B cell (primary cell): ENCODE measurements around the gene PRLHR. TPM values are rescaled to one million over a fixed set of nuclear protein-coding genes. Genes with fewer than 3 reads are reported as not detected.
A peak's percentile ranks its signal among the peaks of the same experiment; 100 is the strongest.

Source experiments
- ATAC-seq: fragments of 200-7000 bp; cut with Tn5 transposase; one replicate; pipeline ENCODE4 v1.10.0; 2021; ENCODE audit warnings: low read depth, mild to moderate bottlenecking, moderate number of reproducible peaks, moderate library complexity
- CTCF ChIA-PET: fragments of 350-600 bp; sonication (Branson Sonifier 250); formaldehyde crosslinking; loops from one replicate; lab custom pipeline; 2021; ENCODE audit warnings: antibody characterized with exemption, inconsistent platforms; lab: Charles Lee
- POLR2A ChIA-PET: fragments of 350-600 bp; sonication (Branson Sonifier 250); formaldehyde crosslinking; loops from one replicate; lab custom pipeline; 2021; ENCODE audit warnings: antibody characterized with exemption; lab: Charles Lee
- DNase-seq: peaks from one replicate; pipeline ENCODE4 v3.0.0; 2013
- H2AFZ ChIP-seq: 2 replicates; pipeline ENCODE4 v1.6.1; 2012; ENCODE audit warnings: mild to moderate bottlenecking, low read depth, low read length; ENCODE audit not compliant: insufficient read depth, poor library complexity, severe bottlenecking
- H3K27ac ChIP-seq, 2 donors: 1 replicate in 1 of 2; 2 replicates in 1 of 2; pipeline ENCODE4 v1.5.1; 2012 to 2013; ENCODE audit warnings: low read length in 2 of 2, mild to moderate bottlenecking in 2 of 2, moderate library complexity in 1 of 2
- H3K27me3 ChIP-seq, 4 experiments: fragments of 200-600 bp in 1 of 4; sonication (generic) in 1 of 4; replicated peaks in 1 of 4; 1 replicate in 2 of 4; 2 replicates in 2 of 4; pipeline versions ENCODE4 v1.6.1 to v1.7.0; 2013 to 2016; ENCODE audit warnings: low read length in 3 of 4, mild to moderate bottlenecking in 2 of 4, mixed read lengths in 1 of 4, moderate library complexity in 1 of 4; ENCODE audit not compliant: insufficient read depth in 4 of 4, control insufficient read depth in 3 of 4; ENCODE audit errors: control extremely low read depth in 1 of 4
- H3K36me3 ChIP-seq, 2 experiments: replicated peaks in 1 of 2; 1 replicate in 1 of 2; 2 replicates in 1 of 2; pipeline versions ENCODE4 v1.6.1 to v1.7.1; 2013; ENCODE audit warnings: low read length in 1 of 2; ENCODE audit not compliant: insufficient read depth in 2 of 2, control insufficient read depth in 1 of 2; ENCODE audit errors: control extremely low read depth in 1 of 2, extremely low read depth in 1 of 2
- H3K4me1 ChIP-seq, 2 donors: fragments of 200-600 bp in 1 of 2; sonication (generic) in 1 of 2; 1 replicate in 1 of 2; 2 replicates in 1 of 2; pipeline versions ENCODE4 v1.5.1 to v1.6.1; 2013 to 2017; ENCODE audit warnings: low read length in 2 of 2; ENCODE audit not compliant: control insufficient read depth in 2 of 2, insufficient read depth in 2 of 2
- H3K4me2 ChIP-seq: replicated peaks from 2 replicates; pipeline ENCODE3; 2012; ENCODE audit warnings: mild to moderate bottlenecking, low read depth, low read length; ENCODE audit not compliant: poor library complexity, severe bottlenecking
- H3K4me3 ChIP-seq, 5 experiments: fragments of 200-600 bp in 1 of 5; sonication (generic) in 1 of 5; 1 replicate in 3 of 5; 2 replicates in 2 of 5; pipeline versions ENCODE4 v1.5.1 to v1.7.0; 2011 to 2016; ENCODE audit warnings: low read length in 4 of 5, mild to moderate bottlenecking in 4 of 5, low read depth in 2 of 5, control low read depth in 1 of 5, moderate library complexity in 1 of 5; ENCODE audit not compliant: insufficient read depth in 1 of 5; ENCODE audit errors: control extremely low read depth in 1 of 5, extremely low read depth in 1 of 5
- H3K79me2 ChIP-seq: fragments of 200-600 bp; sonication (generic); one replicate; pipeline ENCODE4 v1.6.0; 2016; ENCODE audit warnings: low read length; ENCODE audit not compliant: control insufficient read depth, insufficient read depth
- H3K9ac ChIP-seq: fragments of 200-600 bp; sonication (generic); 2 replicates; pipeline ENCODE4 v1.6.1; 2017; ENCODE audit warnings: mild to moderate bottlenecking, low read length, moderate library complexity
- H3K9me3 ChIP-seq, 3 donors: one replicate each; pipeline versions ENCODE4 v1.6.1 to v1.7.1; 2013; ENCODE audit warnings: low read length in 2 of 3; ENCODE audit not compliant: control insufficient read depth in 2 of 3, insufficient read depth in 1 of 3; ENCODE audit errors: control extremely low read depth in 1 of 3
- H4K20me1 ChIP-seq: 2 replicates; pipeline ENCODE4 v1.6.0; 2012; ENCODE audit warnings: mild to moderate bottlenecking, low read length; ENCODE audit not compliant: insufficient read depth, control insufficient read depth, poor library complexity, severe bottlenecking
- H3K27ac Mint-ChIP-seq: one replicate; pipeline ENCODE4 v1.8.0; 2021; ENCODE audit warnings: mixed read lengths
- H3K27me3 Mint-ChIP-seq: one replicate; pipeline ENCODE4 v1.8.0; 2021; ENCODE audit warnings: mixed read lengths
- H3K4me1 Mint-ChIP-seq: one replicate; pipeline ENCODE4 v1.8.0; 2021; ENCODE audit warnings: mixed read lengths
- H3K4me3 Mint-ChIP-seq: one replicate; pipeline ENCODE4 v1.8.0; 2021; ENCODE audit warnings: mixed read lengths
- H3K9me3 Mint-ChIP-seq: one replicate; pipeline ENCODE4 v1.8.0; 2022; ENCODE audit warnings: mixed read lengths; ENCODE audit not compliant: insufficient read depth
- EZH2 ChIP-seq: IDR thresholded peaks from 2 replicates; pipeline ENCODE4 v1.6.1; 2012; ENCODE audit warnings: borderline replicate concordance, low read depth, mild to moderate bottlenecking, moderate library complexity, low read length; ENCODE audit not compliant: insufficient read depth, poor library complexity, severe bottlenecking
- WGBS: methylation state at CpG from one replicate; pipeline ENCODE4 v1.1.5; 2013; ENCODE audit warnings: missing lambda C conversion rate; ENCODE audit not compliant: insufficient coverage; 5-methylcytosine and 5-hydroxymethylcytosine counted together
- intact Hi-C: fragments of 100-400 bp; cut with micrococcal nuclease; formaldehyde crosslinking; loops from one replicate; pipeline ENCODE4 v1.10.0; 2022
- polyA plus RNA-seq: library from polyadenylated mRNA; depleted of rRNA; stranded (reverse); fragments of >200 nt; gene quantifications from 2 replicates; pipeline ENCODE4 v1.2.3, GENCODE V29; 2012
- total RNA-seq, 2 donors: library from RNA; stranded (reverse); fragments of 120-200 nt in 1 of 2; gene quantifications; 1 replicate in 1 of 2; 2 replicates in 1 of 2; pipeline versions ENCODE4 v1.2.3 to v1.2.4, GENCODE V29; 2013 to 2022
- TF ChIP-seq, protein P1 (sequence below): fragments of 200-600 bp; IDR thresholded peaks from one replicate; pipeline ENCODE4 v1.8.0; 2022; ENCODE audit warnings: antibody characterized with exemption, mild to moderate bottlenecking

The PRLHR gene
- total and polyA plus RNA-seq, 2 donors (not counting 1 experiment from before 2014, with no cell fraction given): not detected

DNA sequence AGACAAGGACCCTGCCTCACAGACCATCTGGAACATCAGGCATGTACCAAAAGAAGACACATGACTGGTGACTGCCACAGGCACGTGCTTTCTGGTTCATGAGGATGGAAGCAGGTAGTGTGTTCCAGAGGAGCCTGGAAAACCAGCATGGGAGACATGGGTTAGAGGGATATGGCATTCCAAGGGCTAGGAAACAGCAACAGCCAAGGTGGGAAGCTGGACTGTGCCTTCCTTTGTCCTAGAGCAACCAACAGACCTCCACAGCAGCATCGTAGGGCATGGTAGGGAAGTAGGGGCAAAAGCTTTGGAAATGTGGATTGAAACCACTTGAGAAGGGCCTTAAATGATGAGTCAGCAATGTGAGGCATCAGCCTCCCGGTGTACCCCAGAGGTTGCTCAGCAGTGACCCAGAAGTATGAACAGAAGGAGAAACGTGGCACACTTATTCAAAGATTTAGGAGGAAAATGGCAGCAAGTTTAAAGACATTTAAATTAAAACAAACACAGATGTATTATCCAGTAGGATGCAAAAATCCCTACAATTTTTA lies 51.0 kb downstream of the PRLHR start:
- no peak for DNase-seq
- H3K36me3 ChIP-seq: no peaks in the 10 kb centered on the region
- CTCF ChIA-PET: interaction anchor here (1.0 kb wide), 1 partner anchor 14 kb away, joined by 3 read pairs; no protein-coding TSS in a partner anchor
- TF ChIP-seq, protein P1, sequence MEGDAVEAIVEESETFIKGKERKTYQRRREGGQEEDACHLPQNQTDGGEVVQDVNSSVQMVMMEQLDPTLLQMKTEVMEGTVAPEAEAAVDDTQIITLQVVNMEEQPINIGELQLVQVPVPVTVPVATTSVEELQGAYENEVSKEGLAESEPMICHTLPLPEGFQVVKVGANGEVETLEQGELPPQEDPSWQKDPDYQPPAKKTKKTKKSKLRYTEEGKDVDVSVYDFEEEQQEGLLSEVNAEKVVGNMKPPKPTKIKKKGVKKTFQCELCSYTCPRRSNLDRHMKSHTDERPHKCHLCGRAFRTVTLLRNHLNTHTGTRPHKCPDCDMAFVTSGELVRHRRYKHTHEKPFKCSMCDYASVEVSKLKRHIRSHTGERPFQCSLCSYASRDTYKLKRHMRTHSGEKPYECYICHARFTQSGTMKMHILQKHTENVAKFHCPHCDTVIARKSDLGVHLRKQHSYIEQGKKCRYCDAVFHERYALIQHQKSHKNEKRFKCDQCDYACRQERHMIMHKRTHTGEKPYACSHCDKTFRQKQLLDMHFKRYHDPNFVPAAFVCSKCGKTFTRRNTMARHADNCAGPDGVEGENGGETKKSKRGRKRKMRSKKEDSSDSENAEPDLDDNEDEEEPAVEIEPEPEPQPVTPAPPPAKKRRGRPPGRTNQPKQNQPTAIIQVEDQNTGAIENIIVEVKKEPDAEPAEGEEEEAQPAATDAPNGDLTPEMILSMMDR: peak; percentile 24
- TF ChIP-seq EZH2: no peak
- no peaks in the 10 kb centered on the region for H4K20me1 ChIP-seq
- intact Hi-C loops: loop anchor here (5.0 kb wide), 1 partner anchor 1047 kb away; no protein-coding TSS in a partner anchor
- Mint-ChIP-seq H3K9me3 (no peaks in the 10 kb centered on the region), H3K4me1 (no peaks in the 10 kb centered on the region), H3K27me3 (peaks cover 56% of the 10 kb centered on the region), H3K4me3 (no peak overlapping the region), H3K27ac (no peak overlapping the region)
- no peak overlapping the region for H3K4me3 ChIP-seq
- H2AFZ ChIP-seq: no peak overlapping the region
- no peak for ATAC-seq
- POLR2A ChIA-PET: no interaction called here
- H3K4me2 ChIP-seq: no peak overlapping the region
- H3K4me1 ChIP-seq: no peaks in the 10 kb centered on the region
- no peak overlapping the region for H3K27ac ChIP-seq
- H3K9me3 ChIP-seq: no peaks in the 10 kb centered on the region
- H3K27me3 ChIP-seq: peaks cover 0 to 11% (median 3%) of the 10 kb centered on the region in 4 experiments
- H3K9ac ChIP-seq: no peak overlapping the region
- WGBS: 92% methylated on average over 1 of the region's 4 CpGs
- no peaks in the 10 kb centered on the region for H3K79me2 ChIP-seq

DNA sequence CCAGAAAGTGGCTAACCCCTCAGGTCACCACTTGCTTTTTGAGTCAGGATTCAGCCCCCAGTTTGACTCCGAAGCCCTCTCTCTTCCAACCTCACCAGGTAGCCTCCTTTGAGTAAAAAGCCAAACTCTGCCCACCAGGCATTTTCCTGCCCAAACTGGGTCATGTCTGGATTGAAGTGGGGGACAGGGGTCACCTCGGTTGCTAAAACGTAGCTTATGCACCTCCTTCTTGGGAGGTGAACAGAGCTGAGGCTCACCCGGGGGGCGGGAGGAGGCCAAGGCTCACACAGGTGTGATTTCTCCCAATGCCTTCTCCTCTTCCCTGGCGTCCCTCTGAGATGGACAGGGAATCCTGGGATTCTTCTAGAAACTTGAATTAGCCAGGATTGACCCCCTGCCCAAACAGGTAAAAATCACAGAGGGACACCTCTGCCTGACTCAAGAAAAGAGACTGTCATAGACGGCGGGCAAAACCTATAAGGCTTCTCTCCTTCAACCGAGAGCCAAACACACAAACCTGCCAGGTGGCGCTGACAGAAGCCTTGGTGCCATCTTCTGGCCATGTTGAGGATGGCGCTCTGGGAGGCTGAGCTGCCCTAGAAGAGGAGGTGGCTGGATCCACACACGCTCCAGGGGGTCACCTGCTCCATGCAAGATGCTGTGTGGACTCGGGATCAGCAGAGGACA lies 51.6 kb downstream of the PRLHR start:
- H2AFZ ChIP-seq: no peak overlapping the region
- H3K27ac ChIP-seq: no peak overlapping the region
- peaks cover 0 to 11% (median 4%) of the 10 kb centered on the region in 4 experiments for H3K27me3 ChIP-seq
- H3K4me3 Mint-ChIP-seq: no peak overlapping the region
- no peaks in the 10 kb centered on the region for H3K79me2 ChIP-seq
- H3K4me2 ChIP-seq: no peak overlapping the region
- peak; percentile 27 for DNase-seq
- H3K9me3 Mint-ChIP-seq: no peaks in the 10 kb centered on the region
- 34% methylated on average over 9 of the region's 13 CpGs for WGBS
- H4K20me1 ChIP-seq: no peaks in the 10 kb centered on the region
- no peak overlapping the region for H3K9ac ChIP-seq
- intact Hi-C loops: loop anchor here (5.0 kb wide), 1 partner anchor 1047 kb away; no protein-coding TSS in a partner anchor
- no peaks in the 10 kb centered on the region for H3K36me3 ChIP-seq
- TF ChIP-seq EZH2: no peak
- TF ChIP-seq, protein P1: peak; percentile 54
- peaks cover 57% of the 10 kb centered on the region for H3K27me3 Mint-ChIP-seq
- H3K4me1 ChIP-seq: no peaks in the 10 kb centered on the region
- ChIA-PET POLR2A (no interaction called here), CTCF (interaction anchor here (1.0 to 1.5 kb wide), 2 partner anchors 8 to 13 kb away, joined by 3 read pairs; no protein-coding TSS in a partner anchor)
- no peak for ATAC-seq
- no peak overlapping the region for H3K27ac Mint-ChIP-seq
- no peaks in the 10 kb centered on the region for H3K9me3 ChIP-seq
- H3K4me3 ChIP-seq: no peak overlapping the region
- H3K4me1 Mint-ChIP-seq: no peaks in the 10 kb centered on the region
